CD14-positive monocyte (primary cell): ENCODE data around the gene FIGN. TPM values are rescaled to one million over a fixed set of nuclear protein-coding genes. Genes with fewer than 3 reads are reported as not detected.

ENCODE experiments used
- DNase-seq, 3 donors: peaks; one replicate each; pipeline ENCODE4 v3.0.0-alpha.2; 2011 to 2022
- H2AFZ ChIP-seq: 2 replicates; pipeline ENCODE4 v1.6.0; 2012; ENCODE audit warnings: mild to moderate bottlenecking, low read depth, low read length, inconsistent platforms; ENCODE audit not compliant: insufficient read depth, poor library complexity, severe bottlenecking
- H3K27ac ChIP-seq, 2 donors: 1 replicate in 1 of 2; 2 replicates in 1 of 2; pipeline ENCODE4 v1.5.1; 2012 to 2013; ENCODE audit warnings: low read length in 2 of 2, control low read depth in 1 of 2, inconsistent platforms in 1 of 2, low read depth in 1 of 2, mild to moderate bottlenecking in 1 of 2
- H3K27me3 ChIP-seq, 2 donors: one replicate each; pipeline versions ENCODE4 v1.6.0 to v1.6.1; 2011 to 2013; ENCODE audit warnings: low read length in 2 of 2; ENCODE audit not compliant: control insufficient read depth in 2 of 2, insufficient read depth in 2 of 2
- H3K36me3 ChIP-seq, 2 donors: replicated peaks in 1 of 2; 1 replicate in 1 of 2; 2 replicates in 1 of 2; pipeline versions ENCODE4 v1.5.1 to v1.6.1; 2012 to 2013; ENCODE audit warnings: low read length in 2 of 2, control low read depth in 1 of 2, inconsistent platforms in 1 of 2, mild to moderate bottlenecking in 1 of 2; ENCODE audit not compliant: insufficient read depth in 2 of 2, control insufficient read depth in 1 of 2
- H3K4me1 ChIP-seq, 2 donors: 1 replicate in 1 of 2; 2 replicates in 1 of 2; pipeline versions ENCODE4 v1.5.1 to v1.6.1; 2012 to 2013; ENCODE audit warnings: low read length in 2 of 2, control low read depth in 1 of 2, inconsistent platforms in 1 of 2, mild to moderate bottlenecking in 1 of 2, moderate library complexity in 1 of 2; ENCODE audit not compliant: insufficient read depth in 2 of 2, control insufficient read depth in 1 of 2
- H3K4me2 ChIP-seq: replicated peaks from 2 replicates; pipeline ENCODE3; 2012; ENCODE audit warnings: low read length, moderate library complexity, mild to moderate bottlenecking; ENCODE audit not compliant: poor library complexity, severe bottlenecking; ENCODE audit errors: extremely low read depth
- H3K4me3 ChIP-seq, 3 experiments: fragments of 200-600 bp in 1 of 3; sonication (generic) in 1 of 3; replicated peaks in 1 of 3; 1 replicate in 2 of 3; 2 replicates in 1 of 3; pipeline ENCODE4 v1.5.1; 2011 to 2013; ENCODE audit warnings: low read length in 3 of 3, mild to moderate bottlenecking in 3 of 3, control low read depth in 2 of 3, low read depth in 2 of 3, inconsistent platforms in 1 of 3, moderate library complexity in 1 of 3
- H3K79me2 ChIP-seq: 2 replicates; pipeline ENCODE4 v1.6.0; 2012; ENCODE audit warnings: mild to moderate bottlenecking, control low read depth, inconsistent platforms, low read length, moderate library complexity; ENCODE audit not compliant: insufficient read depth
- H3K9ac ChIP-seq: 2 replicates; pipeline ENCODE4 v1.6.0; 2017; ENCODE audit warnings: low read length, mild to moderate bottlenecking; ENCODE audit not compliant: insufficient read depth, poor library complexity, severe bottlenecking
- H3K9me3 ChIP-seq, 2 donors: replicated peaks in 1 of 2; 1 replicate in 1 of 2; 2 replicates in 1 of 2; pipeline versions ENCODE4 v1.5.1 to v1.6.1; 2012 to 2013; ENCODE audit warnings: low read length in 2 of 2, control low read depth in 1 of 2; ENCODE audit not compliant: control insufficient read depth in 1 of 2, insufficient read depth in 1 of 2
- H4K20me1 ChIP-seq: 2 replicates; pipeline ENCODE4 v1.6.0; 2012; ENCODE audit warnings: mild to moderate bottlenecking, low read length, control low read depth, moderate library complexity; ENCODE audit not compliant: insufficient read depth
- H3K27ac Mint-ChIP-seq, 7 donors: one replicate each; pipeline ENCODE4 v1.8.0; 2020; ENCODE audit warnings: mild to moderate bottlenecking in 7 of 7, mixed read lengths in 7 of 7, moderate library complexity in 6 of 7, inconsistent platforms in 2 of 7
- H3K27me3 Mint-ChIP-seq, 3 donors: one replicate each; pipeline ENCODE4 v1.8.0; 2021 to 2022; ENCODE audit warnings: low read depth in 3 of 3, mild to moderate bottlenecking in 3 of 3, mixed read lengths in 3 of 3, moderate library complexity in 3 of 3, inconsistent platforms in 1 of 3
- H3K36me3 Mint-ChIP-seq, 2 donors: one replicate each; pipeline ENCODE4 v1.8.0; 2020; ENCODE audit warnings: mixed read lengths in 2 of 2, inconsistent platforms in 1 of 2, mild to moderate bottlenecking in 1 of 2
- H3K4me1 Mint-ChIP-seq: one replicate; pipeline ENCODE4 v1.8.0; 2020; ENCODE audit warnings: mild to moderate bottlenecking, mixed read lengths
- H3K4me3 Mint-ChIP-seq, 2 donors: one replicate each; pipeline ENCODE4 v1.8.0; 2020; ENCODE audit warnings: mild to moderate bottlenecking in 2 of 2, mixed read lengths in 2 of 2, moderate library complexity in 1 of 2
- H3K9me3 Mint-ChIP-seq, 7 donors: one replicate each; pipeline ENCODE4 v1.8.0; 2020 to 2022; ENCODE audit warnings: mixed read lengths in 7 of 7, mild to moderate bottlenecking in 6 of 7, moderate library complexity in 6 of 7, inconsistent platforms in 2 of 7
- WGBS: methylation state at CpG from one replicate; pipeline ENCODE4 v1.1.5; 2013; ENCODE audit warnings: missing lambda C conversion rate; ENCODE audit not compliant: insufficient coverage; 5-methylcytosine and 5-hydroxymethylcytosine counted together
- intact Hi-C, 2 donors: fragments of 100-400 bp; cut with micrococcal nuclease; formaldehyde crosslinking; loops; one replicate each; pipeline versions ENCODE4 v1.15.0 to v1.15.1; 2023
- polyA plus RNA-seq, 3 donors: library from polyadenylated mRNA; depleted of rRNA in 1 of 3; unstranded in 2 of 3; stranded (reverse) in 1 of 3; fragments of 300-500 nt in 2 of 3; fragments of >200 nt in 1 of 3; fragmentation: Illumina TruSeq in 2 of 3; gene quantifications; 1 replicate in 2 of 3; 2 replicates in 1 of 3; pipeline ENCODE4 v1.2.3, GENCODE V29; 2012 to 2021
- TF ChIP-seq, protein P1 (sequence below): fragments of 200-600 bp; IDR thresholded peaks from one replicate; pipeline ENCODE4 v1.8.0; 2022; ENCODE audit warnings: antibody characterized with exemption, mild to moderate bottlenecking

Gene FIGN
- polyA plus RNA-seq, 3 donors = not detected

DNA sequence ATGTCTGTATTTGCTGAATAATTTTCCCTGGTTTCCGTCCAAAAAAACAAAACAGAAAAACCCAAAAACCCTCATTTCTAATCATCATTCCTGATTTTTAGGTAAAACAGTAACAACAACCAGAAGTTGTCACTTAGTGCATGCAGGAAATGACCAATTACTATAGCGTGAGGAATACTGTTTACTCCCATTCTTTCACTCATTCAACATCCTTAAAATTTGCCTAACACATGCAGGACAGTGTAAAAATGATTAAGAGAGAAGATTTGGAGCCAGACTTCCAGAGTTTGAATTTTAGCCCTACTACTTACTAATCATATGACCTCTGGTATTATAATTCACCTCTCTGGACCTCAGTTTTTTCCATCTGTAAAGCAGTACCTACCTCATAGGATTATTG lies 83.1 kb downstream of the FIGN start:
- H3K9ac ChIP-seq = no peak overlapping the region
- no peaks in the 10 kb centered on the region for H3K27me3 ChIP-seq
- TF ChIP-seq, protein P1, sequence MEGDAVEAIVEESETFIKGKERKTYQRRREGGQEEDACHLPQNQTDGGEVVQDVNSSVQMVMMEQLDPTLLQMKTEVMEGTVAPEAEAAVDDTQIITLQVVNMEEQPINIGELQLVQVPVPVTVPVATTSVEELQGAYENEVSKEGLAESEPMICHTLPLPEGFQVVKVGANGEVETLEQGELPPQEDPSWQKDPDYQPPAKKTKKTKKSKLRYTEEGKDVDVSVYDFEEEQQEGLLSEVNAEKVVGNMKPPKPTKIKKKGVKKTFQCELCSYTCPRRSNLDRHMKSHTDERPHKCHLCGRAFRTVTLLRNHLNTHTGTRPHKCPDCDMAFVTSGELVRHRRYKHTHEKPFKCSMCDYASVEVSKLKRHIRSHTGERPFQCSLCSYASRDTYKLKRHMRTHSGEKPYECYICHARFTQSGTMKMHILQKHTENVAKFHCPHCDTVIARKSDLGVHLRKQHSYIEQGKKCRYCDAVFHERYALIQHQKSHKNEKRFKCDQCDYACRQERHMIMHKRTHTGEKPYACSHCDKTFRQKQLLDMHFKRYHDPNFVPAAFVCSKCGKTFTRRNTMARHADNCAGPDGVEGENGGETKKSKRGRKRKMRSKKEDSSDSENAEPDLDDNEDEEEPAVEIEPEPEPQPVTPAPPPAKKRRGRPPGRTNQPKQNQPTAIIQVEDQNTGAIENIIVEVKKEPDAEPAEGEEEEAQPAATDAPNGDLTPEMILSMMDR = no peak

DNA sequence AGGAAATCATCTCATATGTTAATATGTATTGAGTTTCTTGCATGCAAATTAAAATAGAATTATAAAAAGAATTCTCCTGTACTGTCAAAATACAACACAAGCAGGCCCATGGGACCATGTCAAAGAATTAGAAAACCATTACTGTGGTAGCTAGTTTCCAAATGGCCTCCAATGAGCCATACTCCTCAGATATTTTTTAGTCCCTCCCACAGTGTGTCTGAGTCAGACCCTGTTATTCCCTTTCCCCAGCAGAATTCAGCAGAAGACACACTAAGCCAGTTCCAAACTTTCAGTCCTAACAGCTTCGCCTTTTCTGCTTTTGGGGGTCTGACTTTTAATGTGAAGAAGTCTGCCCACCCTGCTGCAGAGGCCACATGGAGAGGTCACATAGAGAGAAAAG lies 86.7 kb downstream of the FIGN start:
- H3K4me1 Mint-ChIP-seq = no peaks in the 10 kb centered on the region
- intact Hi-C loops = no loop called here
- Histone ChIP-seq H4K20me1 (no peaks in the 10 kb centered on the region), H3K4me3 (no peak overlapping the region), H3K36me3 (no peaks in the 10 kb centered on the region), H3K4me2 (no peak overlapping the region), H3K4me1 (no peaks in the 10 kb centered on the region), H2AFZ (no peak overlapping the region), H3K9me3 (no peaks in the 10 kb centered on the region), H3K9ac (no peak overlapping the region), H3K27me3 (no peaks in the 10 kb centered on the region), H3K79me2 (no peaks in the 10 kb centered on the region), H3K27ac (no peak overlapping the region)
- no peak overlapping the region for H3K4me3 Mint-ChIP-seq
- 80% methylated on average over 1 of the region's 1 CpG for WGBS
- peaks cover 0 to 4% (median 0%) of the 10 kb centered on the region in 7 donors for H3K9me3 Mint-ChIP-seq
- no peaks in the 10 kb centered on the region for H3K36me3 Mint-ChIP-seq
- no peak for DNase-seq
- H3K27me3 Mint-ChIP-seq = peaks cover 0 to 2% (median 0%) of the 10 kb centered on the region in 3 donors
- H3K27ac Mint-ChIP-seq = no peak overlapping the region
- TF ChIP-seq, protein P1 = no peak

More for the DNA sequence above, 83.1 kb downstream of the FIGN start:
- intact Hi-C loops = no loop called here
- no peaks in the 10 kb centered on the region for H3K9me3 ChIP-seq
- no peaks in the 10 kb centered on the region for H3K36me3 ChIP-seq
- peaks cover 0 to 2% (median 0%) of the 10 kb centered on the region in 3 donors for H3K27me3 Mint-ChIP-seq
- H2AFZ ChIP-seq = no peak overlapping the region
- DNase-seq = no peak
- H3K9me3 Mint-ChIP-seq = peaks cover 0 to 5% (median 0%) of the 10 kb centered on the region in 7 donors
- no peaks in the 10 kb centered on the region for H3K79me2 ChIP-seq
- whole genome bisulfite sequencing = no CpG with 5 or more reads among the region's 2 CpGs
- no peaks in the 10 kb centered on the region for H3K36me3 Mint-ChIP-seq
- H3K27ac Mint-ChIP-seq = no peak overlapping the region
- no peaks in the 10 kb centered on the region for H3K4me1 ChIP-seq
- H3K4me3 Mint-ChIP-seq = no peak overlapping the region
- H3K27ac ChIP-seq = no peak overlapping the region
- H4K20me1 ChIP-seq = no peaks in the 10 kb centered on the region
- no peak overlapping the region for H3K4me3 ChIP-seq
- no peak overlapping the region for H3K4me2 ChIP-seq
- H3K4me1 Mint-ChIP-seq = no peaks in the 10 kb centered on the region
